Ishikawa (cell line): ENCODE data around the gene NACC2.

Experiments used
- CEBPB ChIP-seq: IDR thresholded peaks from 2 replicates; pipeline ENCODE4 v1.6.1; 2012
- CREB1 ChIP-seq: IDR thresholded peaks from 2 replicates; pipeline ENCODE4 v1.6.1; 2012; ENCODE audit warnings: low read depth
- EGR1 ChIP-seq: IDR thresholded peaks from 2 replicates; pipeline ENCODE4 v1.6.1; 2012
- EP300 ChIP-seq: IDR thresholded peaks from 2 replicates; pipeline ENCODE4 v1.6.1; 2012; ENCODE audit warnings: borderline replicate concordance
- FOXM1 ChIP-seq: IDR thresholded peaks from 2 replicates; pipeline ENCODE4 v1.6.1; 2012; ENCODE audit warnings: low read depth, borderline replicate concordance
- MAX ChIP-seq: IDR thresholded peaks from 2 replicates; pipeline ENCODE4 v1.6.1; 2012
- NFIC ChIP-seq: IDR thresholded peaks from 2 replicates; pipeline ENCODE4 v1.6.1; 2012
- RAD21 ChIP-seq: IDR thresholded peaks from 2 replicates; pipeline ENCODE4 v1.6.1; 2012; ENCODE audit warnings: low read depth
- REST ChIP-seq: IDR thresholded peaks from 2 replicates; pipeline ENCODE4 v1.6.1; 2012; ENCODE audit warnings: low read depth, mild to moderate bottlenecking
- TAF1 ChIP-seq: IDR thresholded peaks from 2 replicates; pipeline ENCODE4 v1.6.1; 2012; ENCODE audit warnings: low read depth, mild to moderate bottlenecking
- TCF12 ChIP-seq: IDR thresholded peaks from 2 replicates; pipeline ENCODE4 v1.6.1; 2012; ENCODE audit warnings: low read depth
- TEAD4 ChIP-seq: IDR thresholded peaks from 2 replicates; pipeline ENCODE4 v1.6.1; 2012
- USF1 ChIP-seq: IDR thresholded peaks from 2 replicates; pipeline ENCODE4 v1.6.1; 2012
- YY1 ChIP-seq: IDR thresholded peaks from 2 replicates; pipeline ENCODE4 v1.6.1; 2012; ENCODE audit warnings: low read depth
- ZBTB7A ChIP-seq: IDR thresholded peaks from 2 replicates; pipeline ENCODE4 v1.6.1; 2012; ENCODE audit warnings: low read depth

NACC2 gene

GRCh38 chr9:136118320-136119060 is 23.4 kb upstream of the NACC2 start, which contains the start of gene TMEM250:
TMEM250 (minus strand) TSS chr9:136118875; CDS start chr9:136116900, 1,975 bp downstream.
- TF ChIP-seq TEAD4 (no peak), FOXM1 (no peak), MAX (peak; percentile 70; the same call in 1 of the 2 replicates), REST (no peak), TCF12 (0 out of 2 replicates have a peak, but pooled peaks have one; percentile 49), NFIC (no peak; the same call in 1 of the 2 replicates), EGR1 (peak; percentile 79), YY1 (no peak), TAF1 (peak; percentile 81), RAD21 (no peak), USF1 (no peak), ZBTB7A (no peak), CREB1 (no peak; the same call in 1 of the 2 replicates), CEBPB (no peak), EP300 (no peak)

- no peak for TF ChIP-seq MAX
- TF ChIP-seq ZBTB7A = peak; percentile 54; the same call in 1 of the 2 replicates
- TF ChIP-seq RAD21 = no peak
- no peak; the same call in 1 of the 2 replicates for TF ChIP-seq TAF1
- TF ChIP-seq TCF12 = no peak
- 0 out of 2 replicates have a peak, but pooled peaks have one; percentile 13 for TF ChIP-seq EP300
- no peak for TF ChIP-seq CREB1
- no peak for TF ChIP-seq FOXM1
- TF ChIP-seq NFIC = no peak
- no peak for TF ChIP-seq TEAD4
- no peak for TF ChIP-seq REST
- TF ChIP-seq YY1 = no peak
- no peak for TF ChIP-seq CEBPB
- TF ChIP-seq EGR1 = no peak
- no peak for TF ChIP-seq USF1
These were observed 22.8 kb upstream of the NACC2 start for GRCh38 chr9:136117916-136118319.

GRCh38 chr9:136117291-136117915 is 22.3 kb upstream of the NACC2 start:
- TF ChIP-seq EP300 (no peak), USF1 (peak; percentile 76), CEBPB (no peak), REST (no peak), FOXM1 (no peak), CREB1 (no peak)
